RWPE2 (cell line): ENCODE results near the gene PTPRC.

ENCODE experiments used
- ATAC-seq: fragments of 200-7000 bp; cut with Tn5 transposase; 3 replicates; pipeline ENCODE4 v1.9.1; 2021; ENCODE audit warnings: low read depth
- DNase-seq: peaks from one replicate; pipeline ENCODE4 v3.0.0-alpha.2; 2020; ENCODE audit warnings: low spot score
- H3K27ac ChIP-seq: fragments of 450-650 bp; 2 replicates; pipeline ENCODE4 v1.5.1; 2017; ENCODE audit warnings: mild to moderate bottlenecking; ENCODE audit not compliant: poor library complexity, severe bottlenecking
- H3K27me3 ChIP-seq: fragments of 250-450 bp; sonication (Bioruptor Pico); 2 replicates; pipeline ENCODE4 v1.5.1; 2021; ENCODE audit warnings: mild to moderate bottlenecking, moderate library complexity; ENCODE audit not compliant: insufficient read depth, poor library complexity, severe bottlenecking
- H3K36me3 ChIP-seq: fragments of 250-450 bp; sonication (Bioruptor Pico); 2 replicates; pipeline ENCODE4 v1.5.1; 2020; ENCODE audit warnings: low read depth, mild to moderate bottlenecking, moderate library complexity
- H3K4me1 ChIP-seq: fragments of 250-450 bp; sonication (Bioruptor Pico); 2 replicates; pipeline ENCODE4 v1.5.1; 2021; ENCODE audit warnings: mild to moderate bottlenecking, moderate library complexity; ENCODE audit not compliant: insufficient read depth, poor library complexity, severe bottlenecking
- H3K4me3 ChIP-seq: fragments of 250-450 bp; sonication (Bioruptor Pico); 2 replicates; pipeline ENCODE4 v1.5.1; 2021; ENCODE audit warnings: mild to moderate bottlenecking, moderate library complexity; ENCODE audit not compliant: severe bottlenecking
- H3K9me3 ChIP-seq: fragments of 250-450 bp; sonication (Bioruptor Pico); 2 replicates; pipeline ENCODE4 v1.5.1; 2021; ENCODE audit warnings: mild to moderate bottlenecking, moderate library complexity; ENCODE audit not compliant: severe bottlenecking
- TF ChIP-seq, protein P1 (sequence below): fragments of 450-650 bp; IDR thresholded peaks from one replicate; pipeline ENCODE4 v1.5.1; 2017; ENCODE audit warnings: mild to moderate bottlenecking, moderate library complexity; ENCODE audit not compliant: poor library complexity, severe bottlenecking

Gene PTPRC

DNA sequence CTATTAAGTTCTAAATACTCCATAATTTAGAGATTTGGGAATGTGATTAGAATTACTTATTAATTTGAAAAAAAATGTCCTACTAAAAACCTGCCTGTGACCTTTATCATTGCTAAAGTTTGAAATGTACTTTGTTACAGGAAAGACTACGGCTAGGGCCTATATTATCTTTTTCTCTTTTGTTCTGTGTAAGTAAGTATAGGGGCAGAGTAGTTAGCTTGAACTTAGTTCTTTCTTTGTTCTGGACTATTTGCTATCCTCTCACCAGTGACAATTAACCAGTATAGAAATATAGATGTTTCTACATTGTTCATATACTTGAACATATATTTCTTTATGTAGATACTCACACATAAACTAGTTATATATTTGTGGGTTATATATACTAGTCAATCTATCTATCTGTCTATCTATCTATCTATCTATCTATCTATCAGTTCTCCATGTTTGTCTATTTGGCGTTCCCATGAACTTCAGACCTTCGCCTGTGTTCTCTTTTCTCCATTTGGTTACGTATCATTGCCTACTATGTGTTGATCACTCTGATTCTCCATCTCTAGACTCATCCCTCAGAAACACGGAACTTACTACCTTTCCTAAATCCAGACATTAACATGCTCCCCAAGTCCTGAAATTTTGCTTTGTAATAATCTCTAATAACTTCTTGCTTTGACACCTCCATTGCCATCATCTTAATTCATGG is 3.3 kb downstream of the PTPRC start:
- ATAC-seq, result no peak
- peaks cover 13% of the 10 kb centered on the region for H3K4me1 ChIP-seq
- H3K27me3 ChIP-seq, result no peaks in the 10 kb centered on the region
- TF ChIP-seq, protein P1, sequence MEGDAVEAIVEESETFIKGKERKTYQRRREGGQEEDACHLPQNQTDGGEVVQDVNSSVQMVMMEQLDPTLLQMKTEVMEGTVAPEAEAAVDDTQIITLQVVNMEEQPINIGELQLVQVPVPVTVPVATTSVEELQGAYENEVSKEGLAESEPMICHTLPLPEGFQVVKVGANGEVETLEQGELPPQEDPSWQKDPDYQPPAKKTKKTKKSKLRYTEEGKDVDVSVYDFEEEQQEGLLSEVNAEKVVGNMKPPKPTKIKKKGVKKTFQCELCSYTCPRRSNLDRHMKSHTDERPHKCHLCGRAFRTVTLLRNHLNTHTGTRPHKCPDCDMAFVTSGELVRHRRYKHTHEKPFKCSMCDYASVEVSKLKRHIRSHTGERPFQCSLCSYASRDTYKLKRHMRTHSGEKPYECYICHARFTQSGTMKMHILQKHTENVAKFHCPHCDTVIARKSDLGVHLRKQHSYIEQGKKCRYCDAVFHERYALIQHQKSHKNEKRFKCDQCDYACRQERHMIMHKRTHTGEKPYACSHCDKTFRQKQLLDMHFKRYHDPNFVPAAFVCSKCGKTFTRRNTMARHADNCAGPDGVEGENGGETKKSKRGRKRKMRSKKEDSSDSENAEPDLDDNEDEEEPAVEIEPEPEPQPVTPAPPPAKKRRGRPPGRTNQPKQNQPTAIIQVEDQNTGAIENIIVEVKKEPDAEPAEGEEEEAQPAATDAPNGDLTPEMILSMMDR, result no peak
- H3K4me3 ChIP-seq, result no peak overlapping the region
- no peaks in the 10 kb centered on the region; the same call in 1 of the 2 replicates for H3K36me3 ChIP-seq
- H3K9me3 ChIP-seq, result no peaks in the 10 kb centered on the region
- DNase-seq, result no peak
- peak overlapping the region; percentile 39 for H3K27ac ChIP-seq

DNA sequence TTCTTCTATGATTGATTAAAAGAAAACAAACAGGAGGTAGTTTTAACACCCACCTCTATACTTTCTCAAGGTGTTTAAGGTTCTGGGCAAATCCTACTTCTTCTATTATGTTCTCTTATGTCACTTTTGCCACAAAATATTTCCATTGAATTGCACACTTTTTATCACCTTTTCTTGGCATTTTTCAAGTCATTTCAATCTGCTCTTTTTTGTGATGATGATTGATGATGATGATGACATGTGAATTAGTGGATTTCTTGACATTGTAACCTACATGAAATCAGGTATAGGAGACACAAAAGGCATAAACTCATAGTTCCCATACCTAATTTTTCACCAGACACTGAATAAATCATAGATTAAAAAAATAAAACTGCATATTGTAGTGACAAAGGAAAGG is 4.1 kb downstream of the PTPRC start:
- H3K36me3 ChIP-seq, result no peaks in the 10 kb centered on the region; the same call in 1 of the 2 replicates
- no peaks in the 10 kb centered on the region for H3K9me3 ChIP-seq
- no peak overlapping the region for H3K4me3 ChIP-seq
- DNase-seq, result no peak
- no peak overlapping the region for H3K27ac ChIP-seq
- H3K27me3 ChIP-seq, result no peaks in the 10 kb centered on the region
- no peak for ATAC-seq
- H3K4me1 ChIP-seq, result peaks cover 13% of the 10 kb centered on the region
- TF ChIP-seq, protein P1, result no peak

DNA sequence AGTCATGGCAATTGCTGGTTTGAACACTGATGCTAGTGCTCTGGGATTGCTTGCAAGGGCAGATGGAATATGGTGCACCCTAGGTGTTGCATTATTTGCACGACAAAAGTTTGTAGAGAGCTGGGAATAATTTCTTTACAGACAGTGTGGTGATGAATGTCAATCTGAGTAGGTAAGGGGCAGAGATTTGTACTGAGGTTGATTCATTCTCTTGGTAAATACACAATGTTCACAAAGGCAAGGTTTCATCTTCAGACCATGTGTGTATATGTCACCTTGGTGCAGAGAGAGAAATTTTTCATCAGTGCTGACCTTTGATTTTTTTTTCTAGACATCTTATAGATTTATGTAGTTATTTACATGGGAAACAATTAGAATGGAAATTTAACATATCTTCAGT is 5.0 kb downstream of the PTPRC start:
- H3K4me1 ChIP-seq, result peaks cover 13% of the 10 kb centered on the region
- H3K27ac ChIP-seq, result no peak overlapping the region
- H3K36me3 ChIP-seq, result no peaks in the 10 kb centered on the region; the same call in 1 of the 2 replicates
- no peaks in the 10 kb centered on the region for H3K27me3 ChIP-seq
- H3K4me3 ChIP-seq, result no peak overlapping the region
- no peaks in the 10 kb centered on the region for H3K9me3 ChIP-seq
- ATAC-seq (no peak), DNase-seq (no peak)
- TF ChIP-seq, protein P1, result no peak

DNA sequence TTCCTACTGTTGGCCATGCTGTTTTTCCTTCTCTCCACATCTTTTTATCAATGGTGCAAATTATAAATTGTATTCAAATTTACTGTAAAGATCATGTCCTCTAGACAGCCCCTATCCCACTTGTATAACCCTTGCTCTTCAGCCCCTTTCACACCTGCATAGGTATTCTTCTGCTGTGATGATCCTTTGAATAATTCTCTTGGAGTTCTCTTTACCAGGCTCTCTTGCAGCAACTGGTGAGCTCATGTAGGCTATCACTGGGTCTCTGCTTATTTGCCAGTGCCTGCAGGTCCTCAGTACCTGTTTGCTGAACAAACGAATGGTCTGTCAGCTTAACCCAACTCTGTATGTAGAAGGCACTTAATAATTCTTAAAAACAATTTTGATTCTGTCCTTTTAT is 8.2 kb downstream of the PTPRC start:
- Histone ChIP-seq H3K4me1 (peaks cover under 1% of the 10 kb centered on the region), H3K4me3 (no peak overlapping the region), H3K36me3 (no peaks in the 10 kb centered on the region), H3K9me3 (no peaks in the 10 kb centered on the region), H3K27me3 (no peaks in the 10 kb centered on the region), H3K27ac (no peak overlapping the region)
- ATAC-seq (no peak), DNase-seq (no peak)
- TF ChIP-seq, protein P1, result no peak

DNA sequence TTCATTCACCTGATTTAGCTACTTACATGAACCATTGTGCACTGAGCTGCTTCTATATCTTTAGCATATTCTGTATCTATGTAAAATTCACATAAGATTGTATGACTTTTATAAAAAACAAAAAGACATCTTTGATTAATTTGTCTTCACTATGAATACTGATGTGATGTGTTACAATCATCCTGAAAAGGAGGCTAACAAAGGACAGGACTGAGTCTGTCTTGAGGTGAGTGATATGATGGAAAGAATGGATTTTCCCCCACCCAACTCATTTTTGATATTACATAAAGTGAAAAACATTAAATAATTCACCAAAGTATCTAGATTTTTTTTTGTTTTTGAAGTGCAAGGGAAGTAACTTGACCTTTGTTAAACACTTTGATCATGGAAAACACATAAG is 9.8 kb downstream of the PTPRC start:
- no peaks in the 10 kb centered on the region for H3K4me1 ChIP-seq
- no peak overlapping the region for H3K4me3 ChIP-seq
- H3K27me3 ChIP-seq, result no peaks in the 10 kb centered on the region
- H3K9me3 ChIP-seq, result no peaks in the 10 kb centered on the region
- H3K27ac ChIP-seq, result no peak overlapping the region
- TF ChIP-seq, protein P1, result no peak
- no peak for DNase-seq
- no peak for ATAC-seq
- H3K36me3 ChIP-seq, result no peaks in the 10 kb centered on the region
